NCI-H2081 (cell line): ENCODE measurements around the gene ZNF22.

Source experiments
- DNase-seq, 2 experiments: peaks; one replicate each; lab custom pipeline; 2025; lab: John Stamatoyannopoulos, UW

ZNF22 gene

DNA sequence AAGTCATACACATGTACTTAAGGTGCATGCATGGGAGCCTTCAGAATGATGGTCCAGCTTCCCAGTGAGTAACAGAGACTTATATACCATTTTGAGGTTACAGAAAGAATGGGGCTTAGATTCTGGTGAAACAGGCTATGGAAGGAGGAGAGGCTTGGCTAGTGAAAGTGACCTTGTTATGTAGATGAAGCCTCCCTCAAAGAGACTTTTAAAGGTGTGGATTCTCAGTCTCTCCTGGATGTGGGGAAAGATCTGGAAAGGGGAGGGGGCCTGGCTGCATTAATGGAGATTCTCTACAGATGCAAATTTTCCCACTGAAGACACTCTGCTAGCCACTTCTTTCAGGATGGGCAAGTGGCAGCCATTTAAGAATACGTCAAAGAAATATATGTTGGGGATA is 35.6 kb upstream of the ZNF22 start:
- no peak for DNase-seq

- DNase-seq: no peak
Measured at GRCh38 chr10:44965651-44966097, 35.0 kb upstream of the ZNF22 start.

GRCh38 chr10:44966129-44966815 is 34.5 kb upstream of the ZNF22 start:
- DNase-seq: no peak

- DNase-seq: no peak
Measured at GRCh38 chr10:44966816-44967509, 33.8 kb upstream of the ZNF22 start.

DNA sequence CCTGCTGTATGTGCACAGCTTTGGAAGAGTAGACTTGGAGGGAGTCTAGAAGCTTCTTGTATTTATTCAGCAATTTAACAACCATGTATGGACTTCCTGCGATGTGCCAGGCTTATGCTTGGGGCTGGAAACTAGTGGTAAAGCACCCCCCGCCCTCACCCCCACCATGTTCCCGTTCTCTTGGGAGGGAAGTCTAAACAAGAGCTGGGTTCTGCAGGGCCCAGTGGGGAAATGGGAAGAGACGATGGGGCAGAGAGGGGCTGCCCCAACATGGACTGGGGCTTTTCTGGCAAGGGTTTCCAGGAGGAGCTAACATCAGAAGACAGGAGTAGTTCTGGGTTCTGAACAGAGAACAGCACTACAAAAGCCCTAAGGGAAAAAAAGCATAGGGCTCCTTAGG is 33.1 kb upstream of the ZNF22 start:
- DNase-seq: no peak

DNA sequence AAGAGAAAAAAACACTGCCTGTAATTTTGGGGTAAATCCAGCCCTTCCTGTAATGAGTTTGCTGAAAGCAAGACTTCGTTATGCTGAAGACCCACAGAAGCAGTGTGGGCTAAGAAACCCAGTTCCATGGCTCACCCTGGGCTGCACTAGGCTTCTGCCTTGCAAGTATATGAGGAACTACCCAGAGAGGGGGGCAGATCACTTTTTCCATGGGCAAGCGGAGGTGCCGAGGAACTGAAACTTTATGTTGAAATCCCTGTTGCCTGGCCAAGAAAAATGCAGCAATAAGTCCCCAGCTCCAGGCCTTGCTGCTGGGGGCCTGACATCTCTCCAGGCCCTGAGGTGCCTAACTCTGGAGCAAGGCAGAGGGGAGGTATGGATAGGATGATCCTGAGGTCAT is 32.6 kb upstream of the ZNF22 start:
- no peak for DNase-seq

GRCh38 chr10:44968500-44969400 is 32.0 kb upstream of the ZNF22 start:
- no peak for DNase-seq

GRCh38 chr10:44969854-44970253 is 30.9 kb upstream of the ZNF22 start:
- DNase-seq: no peak

DNA sequence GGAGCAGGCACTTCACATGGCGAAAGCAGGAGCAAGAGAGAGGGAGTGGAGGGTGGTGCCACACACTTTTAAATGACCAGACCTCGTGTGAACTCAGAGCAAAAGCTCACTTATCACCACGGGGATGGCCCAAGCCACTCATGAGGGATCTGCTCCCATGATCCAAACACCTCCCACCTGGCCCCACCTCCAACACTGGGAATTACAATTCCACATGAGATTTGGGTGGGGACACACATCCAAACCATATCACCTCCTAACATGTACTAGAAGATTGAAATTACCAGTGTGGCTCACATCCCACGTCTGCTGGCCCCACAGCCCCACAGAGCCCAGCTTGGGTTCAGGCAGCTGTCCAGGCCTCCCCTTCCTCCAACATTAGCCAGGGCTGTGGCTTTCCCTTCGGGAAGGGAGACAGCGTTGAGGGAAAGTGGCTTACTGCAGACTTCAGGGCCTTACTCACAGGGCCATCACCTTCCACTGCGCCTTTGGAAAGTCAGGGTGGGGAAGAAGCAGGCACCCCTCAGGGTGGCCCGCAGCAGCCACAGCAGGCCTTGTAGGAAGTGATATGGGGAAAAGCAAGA is 29.8 kb upstream of the ZNF22 start:
- DNase-seq: no peak

DNA sequence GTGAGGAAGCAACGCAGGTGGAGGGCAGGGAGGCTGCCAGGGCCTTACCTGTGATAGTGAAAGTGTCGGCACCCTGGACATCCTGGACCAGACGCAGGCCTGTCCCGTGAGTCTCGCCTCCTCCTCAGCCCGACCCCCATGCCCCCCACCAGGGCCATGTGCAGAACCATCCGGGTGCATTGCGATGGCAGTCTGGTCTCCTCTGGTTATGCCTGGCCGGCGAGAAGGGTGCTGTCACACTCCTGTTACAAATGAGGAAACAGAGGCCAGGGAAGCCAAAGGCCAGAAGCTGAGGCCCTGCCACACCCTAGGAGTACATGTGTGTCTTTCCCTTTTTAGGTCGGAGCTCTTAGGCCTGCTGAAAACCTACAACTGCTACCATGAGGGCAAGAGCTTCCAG is 29.3 kb upstream of the ZNF22 start:
- DNase-seq: no peak

DNA sequence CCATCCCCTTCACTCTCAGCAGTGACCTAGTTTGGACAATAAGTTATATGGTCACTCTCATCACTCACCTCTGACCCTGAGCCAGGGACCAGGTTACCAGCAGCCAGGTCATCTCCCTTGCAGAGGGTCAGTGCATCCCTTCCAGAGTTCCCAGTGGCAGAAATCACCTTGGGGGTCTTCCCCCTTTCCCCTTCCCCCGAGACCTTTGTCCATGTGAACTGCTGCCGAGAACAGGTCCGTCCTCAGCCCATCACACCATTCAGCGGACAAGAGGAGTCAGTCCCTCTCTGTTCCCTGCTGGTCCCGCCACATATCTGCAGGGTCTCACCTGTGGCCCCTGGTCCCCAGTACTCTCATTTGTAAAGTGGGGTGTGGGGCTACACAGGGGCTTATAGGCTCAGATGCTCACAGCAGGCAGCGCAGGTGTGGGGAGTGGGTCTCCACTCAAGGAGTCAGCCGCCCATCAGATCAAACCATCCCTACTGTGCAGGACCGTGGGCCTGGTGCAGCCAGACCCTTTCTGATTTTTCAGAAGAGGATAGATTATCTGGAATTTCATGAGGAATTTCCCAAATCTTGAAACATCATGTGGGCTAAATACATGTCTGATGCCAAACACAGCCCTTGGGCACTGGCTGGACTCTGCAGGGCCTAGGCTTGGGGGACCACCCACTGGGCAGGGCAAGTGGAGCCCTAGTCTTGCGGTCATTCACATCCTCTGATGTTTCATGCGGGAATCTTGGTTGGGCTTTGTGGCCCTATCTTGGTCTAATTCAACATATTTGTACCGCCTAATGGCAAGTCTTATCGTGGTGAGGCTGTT is 28.6 kb upstream of the ZNF22 start:
- no peak for DNase-seq

DNA sequence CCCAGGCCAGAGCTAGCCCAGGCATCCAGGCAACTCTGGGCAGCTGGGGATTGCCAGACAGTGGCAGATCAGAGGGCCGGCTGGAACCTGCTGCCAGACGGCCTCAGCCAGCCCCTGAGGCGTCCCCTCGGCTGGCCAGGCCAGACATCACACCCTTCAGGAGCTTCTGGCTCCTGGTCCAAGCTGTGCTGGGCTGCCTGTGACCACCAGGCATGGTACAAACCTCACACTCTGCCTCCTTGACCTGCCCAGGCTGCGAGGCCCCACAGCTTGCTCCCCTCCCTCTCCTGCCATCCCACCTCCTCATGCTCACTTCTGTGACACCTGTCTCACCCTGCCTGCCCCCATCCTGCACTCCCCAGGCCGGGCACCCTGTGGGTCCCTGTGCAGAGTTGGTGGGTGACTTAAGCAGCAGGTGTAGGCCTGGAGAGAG is 27.8 kb upstream of the ZNF22 start:
- no peak for DNase-seq

- no peak for DNase-seq
Measured at GRCh38 chr10:44973323-44974081, 27.2 kb upstream of the ZNF22 start.

DNA sequence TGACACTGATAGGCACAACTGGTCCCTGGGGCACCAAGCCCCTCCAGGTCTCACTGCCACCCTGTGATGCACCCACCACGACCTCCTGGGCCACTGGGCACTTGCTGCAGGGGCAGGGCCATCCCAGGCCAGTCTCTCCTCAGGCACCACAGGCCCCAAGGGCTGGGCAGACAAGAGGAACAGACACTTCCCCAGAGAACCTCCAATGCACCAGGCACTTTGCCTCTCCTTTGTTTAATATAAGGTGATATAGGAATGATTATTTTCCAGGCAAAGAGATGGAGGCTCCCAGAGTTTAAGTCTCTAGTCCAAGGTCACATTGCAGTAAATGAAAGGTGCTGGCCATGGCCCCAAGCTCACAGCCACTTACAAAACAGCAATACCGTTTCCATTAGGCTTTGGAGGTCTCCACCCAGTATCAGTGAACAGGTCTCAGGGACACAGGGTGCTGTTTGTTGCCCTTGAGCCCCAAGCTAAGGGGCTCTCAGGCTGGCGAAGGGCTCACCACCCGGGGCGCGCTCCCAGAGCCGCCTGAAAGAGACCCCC is 26.6 kb upstream of the ZNF22 start:
- no peak for DNase-seq

DNA sequence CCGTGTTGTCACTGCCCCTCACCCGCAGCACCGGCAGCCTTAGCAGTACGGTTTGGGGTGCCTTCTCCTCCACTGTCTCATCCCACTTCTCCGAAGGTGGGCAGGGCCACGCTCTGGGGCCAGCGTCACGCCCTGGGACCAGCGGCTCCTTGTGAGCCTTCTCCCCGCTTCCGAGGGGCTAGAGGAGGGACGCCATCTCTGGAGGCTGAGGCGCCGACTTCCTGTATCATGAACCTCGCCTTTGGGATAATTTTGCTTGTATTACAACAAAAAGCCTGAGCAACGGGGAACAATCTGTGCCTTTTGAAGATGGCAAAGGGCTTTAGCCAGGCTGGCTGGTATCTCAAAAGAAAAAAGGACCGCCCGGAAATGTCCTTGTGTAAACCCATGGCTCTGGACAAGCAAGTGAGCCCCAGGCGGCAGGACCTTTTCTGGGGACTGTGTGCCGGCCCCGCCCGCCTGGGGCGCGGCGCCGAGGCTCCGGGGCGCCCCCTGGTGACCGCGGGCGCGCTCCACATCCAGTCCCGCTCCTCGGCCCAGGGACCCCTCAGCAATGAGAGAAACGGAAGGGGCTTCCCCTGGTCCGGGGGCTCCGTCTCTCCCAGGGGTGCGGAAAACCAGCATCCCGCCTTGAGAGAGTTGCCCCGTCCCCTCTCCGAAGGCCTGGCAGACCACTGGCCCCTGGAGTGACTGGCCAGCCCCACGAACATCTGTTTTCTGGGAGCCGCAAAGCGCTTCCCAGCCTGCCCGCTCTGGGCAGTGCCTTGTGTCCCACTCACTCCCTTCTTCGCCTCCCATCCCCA is 25.9 kb upstream of the ZNF22 start:
- no peak for DNase-seq

GRCh38 chr10:44975431-44976331 is 25.0 kb upstream of the ZNF22 start:
- DNase-seq: no peak

DNA sequence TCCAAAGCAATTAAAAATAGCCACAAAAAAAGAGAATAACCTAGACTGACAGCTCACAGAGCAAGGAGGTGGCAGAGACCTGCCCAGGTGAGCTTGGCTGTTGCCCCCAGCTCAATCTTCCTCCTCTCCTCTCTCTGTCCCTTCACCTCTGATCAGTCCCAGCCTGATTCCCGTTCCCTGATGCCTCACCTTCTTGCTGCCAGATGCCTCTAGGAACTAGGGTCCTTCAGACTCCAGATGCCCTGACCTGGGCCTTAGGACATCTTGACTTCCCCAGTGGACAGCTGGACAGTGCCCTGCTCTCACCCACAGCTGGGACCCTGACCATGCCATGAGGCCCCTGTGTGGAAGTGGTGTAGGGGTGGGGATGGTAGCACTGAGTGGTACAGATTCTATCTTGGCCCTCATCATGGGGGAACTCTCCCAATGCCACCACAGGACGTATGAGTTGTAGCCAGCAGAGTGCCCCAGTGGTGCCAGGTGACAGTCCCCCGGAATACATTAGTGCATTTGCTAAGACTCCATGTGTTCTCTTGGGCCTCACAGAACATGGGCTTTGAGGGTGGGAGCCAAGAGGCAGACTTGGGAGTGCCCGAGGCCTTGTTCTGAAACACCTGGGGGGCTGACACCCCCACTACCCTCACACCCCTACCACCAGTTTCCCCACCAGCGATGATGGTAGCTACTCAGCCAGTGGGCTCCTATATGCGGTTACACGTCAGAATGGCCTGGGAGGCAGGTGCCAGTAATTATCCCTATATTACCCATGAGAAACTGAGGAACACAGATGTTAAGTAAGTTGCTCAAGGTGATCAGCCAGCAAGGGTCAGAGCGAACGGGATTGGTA is 24.1 kb upstream of the ZNF22 start:
- DNase-seq: no peak
